GM12891 (cell line): ENCODE measurements around the gene SERP2.

Source experiments
- DNase-seq: peaks from one replicate; pipeline ENCODE4 v3.0.0; 2011; ENCODE audit warnings: low spot score; ENCODE audit not compliant: insufficient read length
- FAIRE-seq: peaks from 2 replicates; lab custom pipeline; 2011; peaks lifted over from hg19 to GRCh38; lab: Jason Lieb, UNC
- PAX5 ChIP-seq: IDR thresholded peaks from 2 replicates; pipeline ENCODE4 v1.6.1; 2011; ENCODE audit warnings: low read length, moderate library complexity, mild to moderate bottlenecking; ENCODE audit not compliant: insufficient read depth, severe bottlenecking
- POLR2A ChIP-seq: IDR thresholded peaks from 2 replicates; pipeline ENCODE4 v1.6.1; 2011; ENCODE audit warnings: low read depth, low read length, control low read depth
- POLR2AphosphoS5 ChIP-seq: IDR thresholded peaks from 2 replicates; pipeline ENCODE4 v1.6.1; 2011; ENCODE audit warnings: low read depth, low read length, control low read depth
- POU2F2 ChIP-seq: IDR thresholded peaks from 2 replicates; pipeline ENCODE4 v1.6.1; 2011; ENCODE audit warnings: low read depth, mild to moderate bottlenecking, control low read depth, low read length, moderate library complexity
- SPI1 ChIP-seq: IDR thresholded peaks from 2 replicates; pipeline ENCODE4 v1.6.1; 2011; ENCODE audit warnings: low read depth, low read length, control low read depth
- TAF1 ChIP-seq: IDR thresholded peaks from 2 replicates; pipeline ENCODE4 v1.6.1; 2011; ENCODE audit warnings: low read depth, low read length, control low read depth

Gene SERP2

GRCh38 chr13:44368599-44369368 lies 4.8 kb upstream of the SERP2 start:
- no peak for TF ChIP-seq TAF1
- no peak for DNase-seq
- no peak for FAIRE-seq

GRCh38 chr13:44371421-44371820 lies 2.2 kb upstream of the SERP2 start:
- FAIRE-seq = no peak
- TF ChIP-seq POU2F2 = no peak
- no peak for TF ChIP-seq POLR2A
- TF ChIP-seq TAF1 = no peak
- TF ChIP-seq POLR2AphosphoS5 = no peak
- TF ChIP-seq PAX5 = no peak
- TF ChIP-seq SPI1 = no peak
- DNase-seq = no peak

GRCh38 chr13:44373247-44373600 lies 400 bp upstream of the SERP2 start:
- FAIRE-seq = no peak
- DNase-seq = no peak
- no peak for TF ChIP-seq TAF1
- no peak for TF ChIP-seq POU2F2
- TF ChIP-seq PAX5 = no peak
- no peak for TF ChIP-seq POLR2AphosphoS5
- no peak for TF ChIP-seq SPI1
- TF ChIP-seq POLR2A = no peak

GRCh38 chr13:44374348-44374712 lies 706 bp downstream of the SERP2 start:
- FAIRE-seq = no peak
- no peak for DNase-seq
- no peak for TF ChIP-seq POU2F2
- TF ChIP-seq POLR2AphosphoS5 = no peak
- TF ChIP-seq POLR2A = no peak
- no peak for TF ChIP-seq SPI1
- no peak for TF ChIP-seq TAF1
- no peak for TF ChIP-seq PAX5

GRCh38 chr13:44378277-44378676 lies 4.7 kb downstream of the SERP2 start:
- DNase-seq (no peak), FAIRE-seq (no peak)
- TF ChIP-seq TAF1 (no peak), POLR2AphosphoS5 (no peak), POU2F2 (no peak), POLR2A (no peak), PAX5 (no peak), SPI1 (no peak)

GRCh38 chr13:44379885-44380284 lies 6.3 kb downstream of the SERP2 start:
- FAIRE-seq (no peak), DNase-seq (no peak)
- TF ChIP-seq SPI1 (no peak), TAF1 (no peak), PAX5 (no peak)

GRCh38 chr13:44380404-44381165 lies 7.0 kb downstream of the SERP2 start:
- no peak for DNase-seq
- FAIRE-seq = no peak
- TF ChIP-seq POU2F2 (no peak), PAX5 (no peak), TAF1 (no peak)

- TF ChIP-seq SPI1 (no peak), POU2F2 (no peak), POLR2A (no peak)
- DNase-seq = no peak
- no peak for FAIRE-seq
Measured at GRCh38 chr13:44382635-44383145, 9.1 kb downstream of the SERP2 start.

GRCh38 chr13:44383945-44384344 lies 10.3 kb downstream of the SERP2 start:
- DNase-seq (no peak), FAIRE-seq (no peak)
- TF ChIP-seq POU2F2 = no peak
- TF ChIP-seq PAX5 = no peak
- TF ChIP-seq POLR2AphosphoS5 = no peak
- no peak for TF ChIP-seq POLR2A
- no peak for TF ChIP-seq SPI1
- TF ChIP-seq TAF1 = no peak

- FAIRE-seq (no peak), DNase-seq (no peak)
- TF ChIP-seq POLR2AphosphoS5 = no peak
- no peak for TF ChIP-seq POU2F2
- TF ChIP-seq POLR2A = no peak
Measured at GRCh38 chr13:44384778-44385177, 11.2 kb downstream of the SERP2 start.

GRCh38 chr13:44385401-44385800 lies 11.8 kb downstream of the SERP2 start:
- TF ChIP-seq POU2F2 (no peak), POLR2A (no peak), SPI1 (no peak), POLR2AphosphoS5 (no peak), TAF1 (no peak), PAX5 (no peak)
- FAIRE-seq (no peak), DNase-seq (no peak)
